Ovary (tissue), 3 donors: ENCODE results near the gene OTUD7B.

ENCODE experiments used
- CTCF ChIP-seq, 3 donors: fragments of 450-650 bp in 2 of 3; fragments of 200-600 bp in 1 of 3; IDR thresholded peaks; one replicate each; pipeline versions ENCODE4 v1.5.1 to v1.8.0; 2016 to 2022; ENCODE audit warnings: antibody characterized with exemption in 3 of 3, mild to moderate bottlenecking in 1 of 3
- EP300 ChIP-seq: sonication (generic); formaldehyde crosslinking; IDR thresholded peaks from one replicate; pipeline ENCODE4 v1.6.1; 2017; ENCODE audit warnings: antibody characterized with exemption
- donor health status: DM: no; HTN: no; CAD: no.

GRCh38 chr1:149986486-149987296 is 23.8 kb downstream of the OTUD7B start:
- TF ChIP-seq CTCF (IDR thresholded peaks at IDR 0.05): no peak
- no peak for TF ChIP-seq EP300
